Measurements from ENCODE around the gene ATAD3A. TPM values are rescaled to one million over a fixed set of nuclear protein-coding genes. Genes with fewer than 3 reads are reported as not detected.
A peak's percentile ranks its signal among the peaks of the same experiment; 100 is the strongest.

The ATAD3A gene
- total and polyA plus RNA-seq, 2 of the 4 experiments (the other 2 are of a cell fraction), result 27.2 to 34.0 TPM

DNA sequence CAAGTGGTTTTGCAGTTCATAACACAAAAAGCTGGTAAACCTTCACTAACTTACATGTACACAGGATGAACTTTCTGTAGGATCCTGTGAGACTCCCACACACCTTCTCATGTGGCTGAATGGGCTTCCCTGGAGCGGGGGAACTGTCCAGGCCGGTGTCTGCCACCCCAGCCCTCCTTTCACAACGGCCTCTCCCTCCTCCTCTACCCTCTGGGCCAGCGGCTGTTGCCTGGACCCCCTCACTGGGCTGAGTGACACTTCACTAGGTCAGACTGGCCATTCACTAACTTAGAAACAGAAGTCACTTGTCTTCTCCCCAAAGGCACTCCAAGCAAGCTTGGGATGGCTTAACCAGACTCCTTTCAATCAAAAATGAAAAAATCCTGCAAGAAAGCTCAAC lies 46.6 kb downstream of the ATAD3A start:
- H2AK5ac ChIP-seq (ENCODE audit: low read depth, low read length), result 0 out of 2 replicates have a peak overlapping the region, but pooled peaks have one; percentile 25
- CTCF ChIA-PET, result no interaction called here
- in situ Hi-C loops (cut with MboI; ENCODE audit: low sequenced_read_pairs) (no loop called here), dilution Hi-C loops (cut with HindIII; ENCODE audit: low sequenced_read_pairs, unreplicated experiment) (no loop called here), intact Hi-C loops (cut with micrococcal nuclease) (no loop called here)
- H2BK15ac ChIP-seq (ENCODE audit: low read depth, low read length), result no peak overlapping the region
- no peak overlapping the region for H4K91ac ChIP-seq (ENCODE audit: insufficient read depth, low read depth, low read length)
- no peak overlapping the region for H3K4ac ChIP-seq (ENCODE audit: low read depth, low read length)
- H3K56ac ChIP-seq (ENCODE audit: extremely low read depth, insufficient read depth, low read length), result no peak overlapping the region
- no peak for DNase-seq
- BruUV-seq (replicated peaks), result no TSS peak
- H3K27me3 ChIP-seq (ENCODE audit: control insufficient read depth, insufficient read depth, low read length), result no peaks in the 10 kb centered on the region
- H3K18ac ChIP-seq (ENCODE audit: low read depth, low read length), result no peak overlapping the region
- H3K79me1 ChIP-seq (ENCODE audit: low read depth in 1 of 2, low read length in 2 of 2), result peaks cover 10 to 70% of the 10 kb centered on the region in 2 experiments
- H2BK5ac ChIP-seq (ENCODE audit: low read depth, low read length, poor library complexity, severe bottlenecking), result no peak overlapping the region
- H3K36me3 ChIP-seq (ENCODE audit: control insufficient read depth, insufficient read depth, low read length), result peaks cover 36% of the 10 kb centered on the region
- H4K20me1 ChIP-seq (ENCODE audit: insufficient read depth, low read length), result peaks cover 45% of the 10 kb centered on the region
- POLR2A ChIA-PET (ENCODE audit: unreplicated experiment), result no interaction called here
- no peak overlapping the region for H2BK20ac ChIP-seq (ENCODE audit: low read depth, low read length)
- TF ChIP-seq RFX5 (IDR thresholded peaks at IDR 0.05; ENCODE audit: low read depth, low read length) (no peak), NFE2L2 (IDR thresholded peaks at IDR 0.05; ENCODE audit: low read depth, low read length) (no peak), ELK1 (IDR thresholded peaks at IDR 0.05; ENCODE audit: borderline replicate concordance, low read depth, low read length) (no peak), FOS (IDR thresholded peaks at IDR 0.05; ENCODE audit: low read depth, low read length) (no peak), MAFK (IDR thresholded peaks at IDR 0.05; ENCODE audit: low read depth, low read length) (no peak), RAD21 (IDR thresholded peaks at IDR 0.05; ENCODE audit: low read length) (no peak), BHLHE40 (IDR thresholded peaks at IDR 0.05; ENCODE audit: low read depth, low read length) (no peak), SMC3 (IDR thresholded peaks at IDR 0.05; ENCODE audit: low read depth, low read length) (no peak), MAZ (IDR thresholded peaks at IDR 0.05; ENCODE audit: borderline replicate concordance, low read depth, low read length) (no peak)
- TF ChIP-seq, protein P1, sequence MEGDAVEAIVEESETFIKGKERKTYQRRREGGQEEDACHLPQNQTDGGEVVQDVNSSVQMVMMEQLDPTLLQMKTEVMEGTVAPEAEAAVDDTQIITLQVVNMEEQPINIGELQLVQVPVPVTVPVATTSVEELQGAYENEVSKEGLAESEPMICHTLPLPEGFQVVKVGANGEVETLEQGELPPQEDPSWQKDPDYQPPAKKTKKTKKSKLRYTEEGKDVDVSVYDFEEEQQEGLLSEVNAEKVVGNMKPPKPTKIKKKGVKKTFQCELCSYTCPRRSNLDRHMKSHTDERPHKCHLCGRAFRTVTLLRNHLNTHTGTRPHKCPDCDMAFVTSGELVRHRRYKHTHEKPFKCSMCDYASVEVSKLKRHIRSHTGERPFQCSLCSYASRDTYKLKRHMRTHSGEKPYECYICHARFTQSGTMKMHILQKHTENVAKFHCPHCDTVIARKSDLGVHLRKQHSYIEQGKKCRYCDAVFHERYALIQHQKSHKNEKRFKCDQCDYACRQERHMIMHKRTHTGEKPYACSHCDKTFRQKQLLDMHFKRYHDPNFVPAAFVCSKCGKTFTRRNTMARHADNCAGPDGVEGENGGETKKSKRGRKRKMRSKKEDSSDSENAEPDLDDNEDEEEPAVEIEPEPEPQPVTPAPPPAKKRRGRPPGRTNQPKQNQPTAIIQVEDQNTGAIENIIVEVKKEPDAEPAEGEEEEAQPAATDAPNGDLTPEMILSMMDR (conservative IDR thresholded peaks at IDR 0.05; ENCODE audit: low read depth, low read length), result no peak
- TF ChIP-seq, protein P2, sequence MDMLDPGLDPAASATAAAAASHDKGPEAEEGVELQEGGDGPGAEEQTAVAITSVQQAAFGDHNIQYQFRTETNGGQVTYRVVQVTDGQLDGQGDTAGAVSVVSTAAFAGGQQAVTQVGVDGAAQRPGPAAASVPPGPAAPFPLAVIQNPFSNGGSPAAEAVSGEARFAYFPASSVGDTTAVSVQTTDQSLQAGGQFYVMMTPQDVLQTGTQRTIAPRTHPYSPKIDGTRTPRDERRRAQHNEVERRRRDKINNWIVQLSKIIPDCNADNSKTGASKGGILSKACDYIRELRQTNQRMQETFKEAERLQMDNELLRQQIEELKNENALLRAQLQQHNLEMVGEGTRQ (IDR thresholded peaks at IDR 0.05; ENCODE audit: low read depth, low read length), result no peak
- H2BK120ac ChIP-seq (ENCODE audit: low read depth, low read length), result no peak overlapping the region
- H3K4me2 ChIP-seq (ENCODE audit: low read depth, low read length), result no peak overlapping the region
- no peaks in the 10 kb centered on the region for H3K9me3 ChIP-seq (ENCODE audit: control insufficient read depth, insufficient read depth, low read length)
- WGBS, 2 experiments (ENCODE audit: extremely low coverage in 2 of 2, insufficient read length in 1 of 2), result 55% methylated on average over 4 of the region's 4 CpGs; no CpG with 5 or more reads in 1 of the 2 experiments
- no peak overlapping the region for H3K4me3 ChIP-seq (ENCODE audit: insufficient read depth, low read depth, low read length)
- H3K23ac ChIP-seq (ENCODE audit: low read depth, low read length), result no peak overlapping the region
- H3K4me1 ChIP-seq (ENCODE audit: control insufficient read depth, insufficient read depth, low read length), result peaks cover 5% of the 10 kb centered on the region; the same call in 1 of the 2 replicates
- H3K9me1 ChIP-seq (ENCODE audit: insufficient read depth, low read length), result peaks cover 13% of the 10 kb centered on the region
- no peak overlapping the region for H4K8ac ChIP-seq (ENCODE audit: low read depth in 2 of 2, low read length in 2 of 2)
- no peak for ATAC-seq (ENCODE audit: low read depth)
- no peak overlapping the region for H2AFZ ChIP-seq (replicated peaks; ENCODE audit: low read length, poor library complexity)
- H3K14ac ChIP-seq (replicated peaks; ENCODE audit: low read depth, low read length), result no peak overlapping the region
- no peak overlapping the region for H3K27ac ChIP-seq (ENCODE audit: insufficient read depth, low read length)
- no peak overlapping the region for H3K9ac ChIP-seq (ENCODE audit: low read depth, low read length)
- H4K5ac ChIP-seq (ENCODE audit: low read depth, low read length), result no peak overlapping the region
- H2AK9ac ChIP-seq (replicated peaks; ENCODE audit: low read depth, low read length, poor library complexity), result no peak overlapping the region

Measured in IMR-90 (cell line).